UCSD-AML1 (cell line): Measurements from ENCODE around the gene LRRC72.
"Not testable (repeated sequence)": the region's sequence is repeated elsewhere in the genome, so short reads cannot be mapped to it uniquely, and the experiment has no call there.

Experiments
- DNase-seq: peaks from one replicate; lab custom pipeline; 2025; ENCODE audit not compliant: unreplicated experiment; lab: John Stamatoyannopoulos, UW

Gene LRRC72

DNA sequence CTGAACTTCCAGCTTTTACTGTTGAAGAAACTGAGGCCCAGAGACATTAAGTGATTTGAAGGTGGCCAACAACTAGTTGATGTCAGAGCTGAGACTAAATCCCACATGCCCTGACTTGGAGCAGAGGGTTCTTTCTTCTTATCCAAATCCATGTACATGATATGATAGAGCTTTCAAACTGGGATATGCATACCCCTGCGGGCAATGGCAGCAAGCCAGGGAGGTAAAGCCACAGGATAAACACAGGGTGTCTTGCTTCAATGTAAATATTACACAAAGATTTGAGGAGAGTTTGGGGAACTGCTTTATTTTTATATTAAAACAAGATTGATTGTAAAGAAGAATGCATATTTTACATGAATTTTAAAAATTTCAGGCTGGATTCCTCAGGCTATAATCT, 2.3 kb upstream of the LRRC72 start:
- DNase-seq = no peak

DNA sequence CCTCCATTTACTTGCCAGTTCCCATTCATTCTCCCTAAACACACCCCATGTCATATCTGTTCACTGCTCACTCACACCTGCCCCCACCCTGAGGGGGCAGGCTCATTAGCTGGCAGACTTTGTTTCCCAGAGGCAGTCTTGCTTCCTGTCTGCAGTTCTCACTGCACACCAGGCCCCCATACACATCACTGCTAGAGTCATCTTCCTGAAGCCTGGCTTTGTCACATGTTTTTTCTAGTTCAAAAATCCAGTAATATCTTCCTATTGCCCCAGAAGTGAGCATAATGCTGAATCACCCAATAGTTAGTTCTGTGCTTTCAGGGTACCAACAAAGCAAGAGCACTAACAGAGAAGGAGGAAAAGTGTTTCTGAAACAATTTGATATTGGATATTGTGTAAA, 1.9 kb downstream of the LRRC72 start:
- DNase-seq = no peak

DNA sequence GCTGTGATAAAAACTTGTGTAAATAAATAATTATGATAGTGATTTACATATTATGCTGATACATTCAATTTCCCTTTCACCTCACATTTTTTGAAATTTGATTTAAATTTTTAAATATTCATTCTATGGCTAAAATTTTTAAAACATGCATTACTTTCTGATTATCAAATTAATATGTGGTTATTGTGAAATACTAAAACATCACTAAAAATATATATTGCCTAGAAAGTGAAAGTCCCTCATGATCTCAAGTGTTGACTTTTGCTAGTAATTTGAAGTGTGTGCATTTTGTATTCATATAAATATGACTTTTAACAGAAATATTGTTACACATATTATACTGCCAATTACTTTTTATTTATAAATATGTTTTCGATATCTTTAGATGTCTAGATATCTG, 3.1 kb downstream of the LRRC72 start:
- DNase-seq = no peak

- no peak for DNase-seq
These were observed 5.1 kb downstream of the LRRC72 start for GRCh38 chr7:16531707-16532106.

GRCh38 chr7:16532272-16532671, 5.6 kb downstream of the LRRC72 start:
- no peak for DNase-seq

DNA sequence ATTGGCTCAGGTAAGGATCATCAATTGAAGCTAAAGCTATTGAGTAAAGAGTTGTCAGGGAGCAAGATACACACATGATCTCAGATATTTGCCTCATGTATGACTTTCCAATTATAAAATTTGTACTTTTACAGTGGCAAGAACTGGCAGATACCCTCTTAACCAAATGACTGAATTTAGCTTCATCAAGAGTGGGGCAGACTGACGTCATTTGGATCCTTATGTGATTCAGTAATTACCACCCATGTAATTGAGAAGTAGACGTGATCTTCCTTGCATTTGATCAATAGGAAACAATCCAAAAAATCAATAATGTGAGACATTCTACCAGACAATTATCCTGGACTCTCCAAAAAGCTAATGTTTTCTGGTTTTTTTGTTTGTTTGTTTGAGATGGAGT, 8.9 kb downstream of the LRRC72 start:
- DNase-seq = no peak

- DNase-seq = not testable (repeated sequence)
These were observed 13.9 kb downstream of the LRRC72 start for GRCh38 chr7:16540559-16540958.

GRCh38 chr7:16542401-16542800, 15.8 kb downstream of the LRRC72 start:
- DNase-seq = no peak

GRCh38 chr7:16543456-16543855, 16.8 kb downstream of the LRRC72 start:
- no peak for DNase-seq

DNA sequence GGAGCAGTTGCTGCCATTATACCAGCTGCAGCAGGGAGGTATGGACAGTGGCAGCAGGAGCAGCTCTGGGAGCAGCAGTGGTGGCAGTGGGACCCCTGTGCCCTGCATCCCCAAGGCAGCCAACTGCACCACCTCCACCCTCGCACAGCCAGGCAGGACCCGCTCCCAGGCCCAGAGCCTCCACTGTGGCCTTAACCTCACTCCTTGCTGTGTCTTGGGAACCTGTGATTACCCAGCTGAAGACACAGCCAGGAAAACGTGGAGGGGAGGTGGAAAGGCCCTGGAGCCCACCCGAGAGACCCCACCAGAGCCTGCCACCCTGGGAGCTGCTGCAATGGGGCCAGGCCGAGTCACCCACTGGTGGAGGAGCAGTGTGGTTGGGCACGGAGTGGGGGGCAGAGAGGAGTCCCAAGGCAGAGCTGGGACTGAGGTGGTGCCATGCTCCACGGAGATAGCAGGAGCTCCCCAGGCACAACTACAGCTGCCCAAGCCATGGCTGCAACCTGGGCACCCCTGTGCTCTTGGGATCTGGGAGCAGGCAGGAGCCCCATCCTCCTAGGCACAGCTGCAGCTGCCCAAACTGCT, 20.4 kb downstream of the LRRC72 start:
- no peak for DNase-seq

- DNase-seq = no peak
These were observed 21.8 kb downstream of the LRRC72 start for GRCh38 chr7:16548428-16548827.

- no peak for DNase-seq
These were observed 24.0 kb downstream of the LRRC72 start for GRCh38 chr7:16550671-16551070.

DNA sequence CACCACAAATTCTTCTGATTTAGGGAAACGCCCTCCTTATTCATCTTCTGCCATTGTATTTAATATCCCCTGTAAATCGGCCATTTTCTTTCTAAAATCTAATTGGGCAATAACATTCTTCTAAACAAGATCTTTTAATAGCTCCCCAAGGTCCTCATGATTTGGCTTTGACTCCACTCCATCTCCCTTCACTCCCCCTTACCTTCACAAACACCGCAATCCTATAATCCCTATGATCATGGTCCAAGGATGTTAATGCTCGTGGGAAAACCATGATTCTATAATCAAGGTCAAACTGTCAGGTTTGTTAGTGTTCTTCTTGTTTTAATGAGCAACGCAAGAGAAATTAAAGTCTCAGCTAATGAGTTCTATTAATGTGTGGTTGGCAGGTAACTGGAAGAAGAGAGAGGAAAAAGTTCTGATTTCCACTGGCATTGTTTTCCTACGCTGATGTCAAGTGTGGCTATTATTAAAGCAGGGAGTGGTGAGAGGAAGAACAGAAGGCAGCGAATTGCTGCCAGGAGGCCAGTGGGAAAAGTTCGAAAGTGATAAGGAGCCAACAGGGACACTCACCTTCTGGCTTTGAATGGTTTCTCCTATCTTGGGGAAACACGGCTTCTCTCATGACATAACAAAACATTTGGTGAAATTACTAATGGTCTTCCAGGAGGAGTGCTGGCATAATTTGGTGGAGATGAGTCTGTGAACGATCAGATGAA, 28.1 kb downstream of the LRRC72 start:
- DNase-seq = no peak

- no peak for DNase-seq
These were observed 29.7 kb downstream of the LRRC72 start for GRCh38 chr7:16556359-16556758.

- no peak for DNase-seq
These were observed 32.2 kb downstream of the LRRC72 start for GRCh38 chr7:16558761-16559302.

DNA sequence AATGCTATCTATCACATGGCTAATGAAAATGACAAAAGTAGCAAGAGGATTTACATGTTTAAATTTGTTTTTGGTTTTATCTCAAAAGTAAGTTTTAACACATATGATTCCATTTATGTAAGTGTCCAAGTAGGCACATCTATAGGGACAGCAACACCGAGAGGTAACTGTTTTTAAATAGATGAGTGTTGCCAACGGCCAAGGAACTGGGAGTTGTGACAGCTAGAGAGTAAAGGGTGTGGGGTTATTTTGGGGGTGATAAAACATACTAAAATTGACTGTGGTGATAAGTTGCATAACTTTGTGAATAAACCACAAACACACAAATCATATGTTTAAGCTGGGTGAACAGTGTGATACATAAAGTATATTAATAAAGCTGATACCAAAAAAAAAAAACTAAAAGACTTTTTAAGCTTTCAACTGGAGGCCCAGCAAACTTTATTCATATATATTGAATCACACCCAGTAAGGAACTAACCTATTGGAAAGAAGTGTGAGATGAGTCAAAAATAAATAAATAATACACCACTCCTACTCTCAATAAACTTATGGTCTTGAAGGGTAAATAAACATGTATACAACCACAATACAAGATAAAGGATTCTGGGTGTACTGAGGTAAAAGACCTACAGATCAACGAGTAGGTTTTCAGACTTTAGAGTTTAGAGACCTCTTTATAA, 33.0 kb downstream of the LRRC72 start:
- no peak for DNase-seq

GRCh38 chr7:16561943-16562342, 35.3 kb downstream of the LRRC72 start:
- no peak for DNase-seq

- no peak for DNase-seq
These were observed 36.0 kb downstream of the LRRC72 start for GRCh38 chr7:16562456-16563220.

DNA sequence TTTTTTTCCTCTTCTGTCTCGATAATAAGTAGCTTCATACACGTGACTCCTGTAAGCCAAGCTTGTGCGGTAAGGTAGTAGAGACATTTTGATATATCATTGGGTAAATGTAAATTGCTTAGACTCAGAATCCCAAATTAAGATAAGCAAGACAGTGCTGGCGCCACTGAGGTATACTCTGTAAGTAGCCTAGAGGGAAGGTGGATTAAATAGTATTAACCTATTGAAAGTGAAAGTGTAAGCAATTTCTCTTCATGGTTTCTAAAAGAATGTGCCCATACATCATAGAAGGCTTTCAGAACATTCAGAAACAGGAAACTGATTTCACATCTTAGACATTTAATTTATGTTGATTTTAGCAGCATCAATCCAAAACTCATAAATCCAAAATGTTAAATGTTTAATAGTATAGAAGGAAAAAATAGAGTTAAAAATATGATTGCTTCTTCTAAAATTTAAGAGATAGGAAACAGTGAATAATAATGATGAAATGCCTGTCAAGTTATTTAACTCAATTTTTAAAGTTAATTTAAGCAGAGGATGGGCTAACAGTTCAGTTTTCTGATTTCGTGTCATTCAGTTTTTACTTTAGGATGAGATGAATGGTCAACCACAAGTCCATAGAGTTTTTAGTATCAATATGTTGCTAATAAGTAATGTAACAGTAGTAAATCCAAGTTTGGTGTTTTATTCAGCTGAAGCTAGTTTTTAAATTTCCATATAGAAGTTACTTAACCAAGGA, 36.8 kb downstream of the LRRC72 start:
- DNase-seq = no peak

- DNase-seq = no peak
These were observed 37.4 kb downstream of the LRRC72 start for GRCh38 chr7:16564023-16564380.

DNA sequence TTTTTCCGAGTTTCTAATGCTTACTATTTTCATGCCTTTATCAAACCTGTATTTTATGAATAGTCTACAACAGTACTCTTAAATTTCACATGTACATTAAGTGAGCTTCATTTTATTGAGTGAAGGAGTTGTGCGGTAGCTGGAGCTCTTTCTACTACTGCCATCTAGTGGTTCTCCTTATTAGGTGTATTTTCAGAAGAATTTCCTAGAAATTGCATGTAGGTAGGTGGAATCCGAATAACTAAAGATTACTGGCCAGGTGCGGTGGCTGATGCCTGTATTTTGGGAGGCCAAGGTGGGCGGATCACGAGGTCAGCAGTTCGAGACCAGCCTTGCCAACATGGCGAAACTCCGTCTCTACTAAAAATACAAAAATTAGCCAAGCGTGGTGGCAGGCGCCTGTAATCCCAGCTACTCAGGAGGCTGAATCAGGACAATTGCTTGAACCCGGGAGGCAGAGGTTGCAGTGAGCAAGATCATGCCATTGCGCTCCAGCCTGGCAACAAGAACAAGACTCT, 38.3 kb downstream of the LRRC72 start:
- no peak for DNase-seq
